HG03095 (cell line): ENCODE results near the gene WDR26.
"Not testable (repeated sequence)": the region's sequence is repeated elsewhere in the genome, so short reads cannot be mapped to it uniquely, and the experiment has no call there.

ENCODE experiments used
- ATAC-seq: cut with Tn5 transposase; IDR thresholded peaks from one replicate; pipeline ENCODE4 v1.9.1; 2021; ENCODE audit warnings: moderate library complexity; ENCODE audit not compliant: unreplicated experiment

WDR26 gene

DNA sequence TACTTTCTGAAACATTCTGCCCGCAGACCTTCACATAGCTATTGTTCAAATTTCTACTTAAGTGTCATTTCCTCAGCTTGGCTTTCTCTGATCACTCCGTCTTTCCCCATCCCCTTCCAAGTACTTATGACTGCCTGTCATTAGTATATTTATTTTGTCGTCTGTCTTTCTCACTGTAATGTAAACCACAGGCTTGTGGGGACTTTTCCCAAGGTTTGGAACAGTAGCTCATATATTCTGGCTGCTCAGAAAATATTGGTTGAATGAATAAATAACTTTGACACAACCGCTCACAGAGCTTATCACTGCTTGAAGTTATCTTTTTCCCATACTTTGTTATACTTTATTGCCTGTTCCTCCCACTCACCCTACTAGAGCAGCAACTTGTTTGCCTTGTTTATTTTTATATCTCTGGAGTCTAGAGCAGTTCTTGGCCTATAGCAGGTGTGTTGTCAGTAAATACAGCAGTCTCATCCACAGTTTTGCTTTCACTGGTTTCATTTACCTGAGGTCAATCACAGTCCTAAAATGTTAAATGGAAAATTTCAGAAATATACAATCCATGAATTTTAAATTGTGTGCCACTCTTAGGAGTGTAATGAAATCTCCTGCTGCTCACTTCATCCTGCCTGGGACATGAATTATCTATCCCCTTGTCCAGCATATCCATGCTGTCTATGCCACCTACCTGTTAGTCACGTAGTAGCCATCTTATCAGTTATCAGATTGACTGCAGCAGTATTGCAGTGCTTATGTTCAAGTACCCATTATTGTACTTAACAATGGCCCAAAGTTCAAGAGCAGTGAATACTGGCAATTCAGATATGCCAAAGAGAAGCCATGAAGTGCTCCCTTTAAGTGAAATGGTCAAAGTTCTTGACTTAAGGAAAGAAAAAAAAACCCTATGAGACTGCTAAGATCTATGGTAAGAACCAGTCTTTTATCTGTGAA, 80.3 kb downstream of the WDR26 start:
- ATAC-seq, result no peak

GRCh38 chr1:224352436-224353085, 82.0 kb downstream of the WDR26 start:
- not testable (repeated sequence) for ATAC-seq

GRCh38 chr1:224349716-224350115, 84.9 kb downstream of the WDR26 start:
- not testable (repeated sequence) for ATAC-seq

- no peak for ATAC-seq
These were observed 86.5 kb downstream of the WDR26 start for GRCh38 chr1:224348137-224348536.

DNA sequence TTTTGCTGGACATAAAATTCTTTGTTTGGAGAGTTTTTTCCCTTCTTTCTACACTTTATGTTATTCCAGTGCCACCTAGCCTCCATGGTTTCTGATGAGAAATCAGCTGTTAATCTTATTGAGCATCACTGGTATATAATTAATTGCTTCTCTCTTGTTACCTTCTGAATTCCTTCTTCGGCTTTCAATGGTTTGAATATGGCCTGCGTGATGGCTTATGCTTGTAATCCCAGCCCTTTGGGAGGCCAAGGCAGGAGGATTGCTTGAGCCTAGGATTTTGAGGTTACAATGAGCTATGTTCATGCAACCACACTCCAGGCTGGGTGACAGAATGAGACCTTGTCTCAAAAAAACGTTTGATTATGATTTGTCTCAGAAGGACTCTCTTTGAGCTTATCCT, 90.9 kb downstream of the WDR26 start:
- ATAC-seq, result no peak

GRCh38 chr1:224340453-224341384, 93.9 kb downstream of the WDR26 start:
- ATAC-seq, result peak; percentile 74

DNA sequence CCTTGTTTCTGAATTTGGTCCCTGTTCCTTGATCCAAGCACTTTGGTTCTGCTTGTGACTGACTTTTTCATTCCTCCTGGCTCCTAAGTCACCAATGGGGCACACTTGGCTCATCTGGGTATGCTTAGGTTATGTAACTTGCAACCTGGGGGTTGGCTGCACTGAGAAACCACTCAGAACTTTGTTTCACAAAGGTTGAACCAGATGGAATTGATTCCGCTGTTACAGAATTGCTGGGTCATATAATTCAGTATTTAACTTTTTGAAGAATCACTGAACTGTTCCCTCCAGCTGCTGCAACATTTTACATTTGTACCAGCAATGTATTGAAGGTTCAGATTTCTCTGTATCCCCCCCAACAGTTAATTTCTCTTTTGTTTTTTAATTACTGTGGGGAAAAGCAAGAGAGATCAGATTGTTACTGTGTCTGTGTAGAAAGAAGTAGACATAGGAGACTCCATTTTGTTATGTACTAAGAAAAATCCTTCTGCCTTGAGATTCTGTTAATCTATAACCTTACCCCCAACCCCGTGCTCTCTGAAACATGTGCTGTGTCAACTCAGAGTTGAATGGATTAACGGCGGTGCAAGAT, 95.1 kb downstream of the WDR26 start:
- no peak for ATAC-seq

DNA sequence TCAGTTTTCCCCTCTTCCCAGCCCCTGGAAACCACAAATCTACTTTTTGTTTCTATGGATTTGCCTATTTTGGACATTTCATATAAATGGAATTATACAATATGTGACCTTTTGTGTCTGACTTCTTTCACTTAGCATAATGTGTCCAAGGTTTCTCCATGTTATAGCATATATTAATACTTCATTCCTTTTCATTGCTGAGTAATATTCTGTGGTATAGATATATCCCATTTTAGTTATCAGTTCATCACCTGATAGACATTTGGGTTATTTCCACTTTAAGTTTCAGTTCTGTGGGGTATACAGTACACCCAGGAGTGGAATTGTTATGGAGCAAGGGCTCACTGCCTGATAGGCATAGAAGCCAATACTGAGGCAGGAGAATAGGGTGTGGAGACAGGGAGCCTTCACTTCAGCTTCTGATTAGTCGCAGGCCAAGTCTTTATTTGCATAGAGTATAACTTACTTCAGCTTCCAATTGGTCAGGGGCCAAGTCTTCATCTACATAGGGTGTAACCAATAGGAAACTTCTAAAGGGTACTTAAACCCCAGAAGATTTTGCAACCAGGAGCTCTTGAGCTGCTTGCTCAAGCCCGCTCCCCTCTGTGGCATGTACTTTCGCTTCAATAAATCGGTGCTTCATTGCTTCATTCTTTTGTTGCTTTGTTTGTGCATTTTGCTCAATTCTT, 96.3 kb downstream of the WDR26 start:
- no peak for ATAC-seq
